ENCODE data around the gene TREH.

The TREH gene

GRCh38 chr11:118631142-118631909, 48.1 kb downstream of the TREH start:
- no peak overlapping the region for H3K4me3 ChIP-seq (ENCODE audit: low read length)
- TF ChIP-seq, protein P1, sequence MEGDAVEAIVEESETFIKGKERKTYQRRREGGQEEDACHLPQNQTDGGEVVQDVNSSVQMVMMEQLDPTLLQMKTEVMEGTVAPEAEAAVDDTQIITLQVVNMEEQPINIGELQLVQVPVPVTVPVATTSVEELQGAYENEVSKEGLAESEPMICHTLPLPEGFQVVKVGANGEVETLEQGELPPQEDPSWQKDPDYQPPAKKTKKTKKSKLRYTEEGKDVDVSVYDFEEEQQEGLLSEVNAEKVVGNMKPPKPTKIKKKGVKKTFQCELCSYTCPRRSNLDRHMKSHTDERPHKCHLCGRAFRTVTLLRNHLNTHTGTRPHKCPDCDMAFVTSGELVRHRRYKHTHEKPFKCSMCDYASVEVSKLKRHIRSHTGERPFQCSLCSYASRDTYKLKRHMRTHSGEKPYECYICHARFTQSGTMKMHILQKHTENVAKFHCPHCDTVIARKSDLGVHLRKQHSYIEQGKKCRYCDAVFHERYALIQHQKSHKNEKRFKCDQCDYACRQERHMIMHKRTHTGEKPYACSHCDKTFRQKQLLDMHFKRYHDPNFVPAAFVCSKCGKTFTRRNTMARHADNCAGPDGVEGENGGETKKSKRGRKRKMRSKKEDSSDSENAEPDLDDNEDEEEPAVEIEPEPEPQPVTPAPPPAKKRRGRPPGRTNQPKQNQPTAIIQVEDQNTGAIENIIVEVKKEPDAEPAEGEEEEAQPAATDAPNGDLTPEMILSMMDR (IDR thresholded peaks at IDR 0.05; ENCODE audit: insufficient read depth, low read depth, low read length, missing control alignments) = no peak
- DNase-seq (ENCODE audit: low read depth) = no peak

GRCh38 chr11:118629761-118630661, 49.4 kb downstream of the TREH start:
- DNase-seq (ENCODE audit: low read depth) = peak; percentile 65
- H3K4me3 ChIP-seq (ENCODE audit: low read length) = no peak overlapping the region
- TF ChIP-seq, protein P1 (IDR thresholded peaks at IDR 0.05; ENCODE audit: insufficient read depth, low read depth, low read length, missing control alignments) = no peak

DNA sequence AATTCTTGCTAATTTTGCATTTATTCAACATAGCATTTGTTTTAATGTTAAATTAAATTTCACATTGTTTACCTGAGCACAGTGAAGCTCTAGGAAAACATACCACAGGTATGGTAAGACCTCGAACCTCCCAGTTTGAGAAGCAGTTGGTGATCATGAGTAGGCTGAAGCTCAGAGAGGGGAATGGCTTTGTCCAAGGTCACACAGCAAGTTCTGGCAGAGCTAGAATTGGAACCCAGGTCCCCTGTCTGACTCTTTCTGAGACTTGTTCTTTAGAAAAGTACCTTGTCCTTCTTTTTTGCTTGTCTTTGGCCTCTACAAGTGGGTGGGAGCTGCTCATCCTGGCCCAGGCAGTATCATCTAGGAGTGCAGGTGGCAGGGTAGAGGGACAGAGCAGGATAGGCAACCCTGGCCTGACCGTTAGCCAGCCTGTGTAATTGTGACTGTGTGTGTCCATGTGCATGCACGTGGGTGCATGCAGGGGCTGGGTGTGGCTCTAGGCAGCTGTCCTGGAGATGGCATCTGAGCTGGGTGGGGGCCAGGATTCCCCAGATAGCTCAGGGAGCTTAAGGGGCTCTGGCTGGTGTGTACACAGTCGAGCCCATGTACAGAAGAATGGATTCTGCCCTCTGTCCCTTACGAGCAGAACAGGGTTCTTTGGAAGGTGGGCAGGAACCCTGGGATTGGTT, 50.4 kb downstream of the TREH start:
- TF ChIP-seq, protein P1 (IDR thresholded peaks at IDR 0.05; ENCODE audit: insufficient read depth, low read depth, low read length, missing control alignments) = no peak
- DNase-seq (ENCODE audit: low read depth) = no peak
- no peak overlapping the region for H3K4me3 ChIP-seq (ENCODE audit: low read length)

DNA sequence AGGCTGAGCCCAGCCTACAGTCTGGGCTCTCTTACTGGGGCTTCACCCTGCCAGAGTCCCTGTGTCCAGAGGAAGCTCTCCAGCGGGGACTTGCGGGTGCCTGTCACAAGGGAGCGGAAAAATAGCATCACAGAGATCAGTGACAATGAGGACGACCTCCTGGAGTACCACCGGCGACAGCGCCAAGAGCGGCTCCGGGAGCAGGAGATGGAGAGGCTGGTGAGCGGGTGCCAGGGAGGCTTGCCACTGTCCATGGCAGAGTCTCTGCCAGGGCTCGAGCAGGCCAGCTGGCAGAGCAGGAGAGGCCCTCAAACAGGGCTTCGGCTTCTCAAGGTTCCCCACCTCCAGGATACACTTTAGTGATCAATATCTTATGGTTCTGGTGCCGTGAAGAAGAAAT, 51.0 kb downstream of the TREH start:
- no peak overlapping the region for H3K4me3 ChIP-seq (ENCODE audit: low read length)
- DNase-seq (ENCODE audit: low read depth) = no peak
- TF ChIP-seq, protein P1 (IDR thresholded peaks at IDR 0.05; ENCODE audit: insufficient read depth, low read depth, low read length, missing control alignments) = no peak

- TF ChIP-seq, protein P1 (IDR thresholded peaks at IDR 0.05; ENCODE audit: insufficient read depth, low read depth, low read length, missing control alignments) = no peak
These were observed 51.4 kb downstream of the TREH start for GRCh38 chr11:118628031-118628430.

DNA sequence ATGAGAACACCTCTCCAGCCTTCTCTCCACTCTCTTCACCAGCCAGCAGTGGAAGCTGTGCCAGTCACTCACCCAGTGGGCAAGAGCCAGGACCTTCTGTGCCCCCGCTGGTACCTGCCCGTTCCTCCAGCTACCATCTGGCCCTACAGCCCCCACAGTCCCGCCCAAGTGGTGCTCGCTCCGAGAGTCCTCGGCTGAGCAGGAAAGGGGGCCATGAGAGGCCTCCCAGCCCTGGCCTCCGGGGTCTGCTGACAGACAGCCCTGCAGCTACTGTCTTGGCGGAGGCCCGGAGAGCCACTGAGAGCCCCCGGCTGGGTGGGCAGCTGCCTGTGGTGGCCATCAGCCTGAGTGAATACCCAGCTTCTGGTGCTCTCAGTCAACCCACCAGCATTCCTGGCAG, 51.9 kb downstream of the TREH start:
- TF ChIP-seq, protein P1 (IDR thresholded peaks at IDR 0.05; ENCODE audit: insufficient read depth, low read depth, low read length, missing control alignments) = no peak
- no peak for DNase-seq (ENCODE audit: low read depth)
- H3K4me3 ChIP-seq (ENCODE audit: low read length) = no peak overlapping the region

More at GRCh38 chr11:118628031-118628430, 51.4 kb downstream of the TREH start:
- no peak for DNase-seq (ENCODE audit: low read depth)
- no peak overlapping the region for H3K4me3 ChIP-seq (ENCODE audit: low read length)
